Measurements from ENCODE around the gene TRPM2. TPM values are rescaled to one million over a fixed set of nuclear protein-coding genes. Genes with fewer than 3 reads are reported as not detected.

Gene TRPM2
- total RNA-seq, 1 donor from 2014 or later, result 1.4 TPM

GRCh38 chr21:44321846-44322450 is 31.5 kb upstream of the TRPM2 start:
- DNase-seq (ENCODE audit: low spot score) (no peak), ATAC-seq (no peak)

- ATAC-seq (no peak), DNase-seq (ENCODE audit: low spot score) (no peak)
Measured at GRCh38 chr21:44322621-44323325, 30.6 kb upstream of the TRPM2 start.

- ATAC-seq, result no peak
- no peak for DNase-seq (ENCODE audit: low spot score)
Measured at GRCh38 chr21:44323591-44323990, 29.8 kb upstream of the TRPM2 start.

GRCh38 chr21:44324106-44324853 is 29.1 kb upstream of the TRPM2 start:
- no peak for DNase-seq (ENCODE audit: low spot score)
- no peak for ATAC-seq

GRCh38 chr21:44324854-44325107 is 28.6 kb upstream of the TRPM2 start:
- ATAC-seq, result no peak
- DNase-seq (ENCODE audit: low spot score), result no peak

GRCh38 chr21:44325386-44326271 is 27.8 kb upstream of the TRPM2 start:
- DNase-seq (ENCODE audit: low spot score), result no peak
- ATAC-seq, result no peak

- ATAC-seq, result no peak
- no peak for DNase-seq (ENCODE audit: low spot score)
Measured at GRCh38 chr21:44326272-44326647, 27.2 kb upstream of the TRPM2 start.

- DNase-seq (ENCODE audit: low spot score), result no peak
Measured at GRCh38 chr21:44326716-44327602, 26.5 kb upstream of the TRPM2 start.

GRCh38 chr21:44327603-44327974 is 25.8 kb upstream of the TRPM2 start:
- ATAC-seq (no peak), DNase-seq (ENCODE audit: low spot score) (no peak)

More at GRCh38 chr21:44326716-44327602, 26.5 kb upstream of the TRPM2 start:
- ATAC-seq, result no peak

GRCh38 chr21:44328242-44328895 is 25.1 kb upstream of the TRPM2 start:
- ATAC-seq (no peak), DNase-seq (ENCODE audit: low spot score) (no peak)

- peak; percentile 7 for ATAC-seq
Measured at GRCh38 chr21:44329086-44329889, 24.1 kb upstream of the TRPM2 start.

GRCh38 chr21:44329971-44330681 is 23.3 kb upstream of the TRPM2 start:
- ATAC-seq, result peak; percentile 2
- no peak for DNase-seq (ENCODE audit: low spot score)

More at GRCh38 chr21:44329086-44329889, 24.1 kb upstream of the TRPM2 start:
- DNase-seq (ENCODE audit: low spot score), result no peak

GRCh38 chr21:44330698-44331097 is 22.7 kb upstream of the TRPM2 start:
- ATAC-seq, result no peak
- no peak for DNase-seq (ENCODE audit: low spot score)

GRCh38 chr21:44331209-44331608 is 22.2 kb upstream of the TRPM2 start:
- ATAC-seq (no peak), DNase-seq (ENCODE audit: low spot score) (no peak)

GRCh38 chr21:44331650-44332307 is 21.6 kb upstream of the TRPM2 start:
- DNase-seq (ENCODE audit: low spot score) (no peak), ATAC-seq (peak; percentile 5)

- ATAC-seq, result no peak
- DNase-seq (ENCODE audit: low spot score), result no peak
Measured at GRCh38 chr21:44332383-44332782, 21.0 kb upstream of the TRPM2 start.

GRCh38 chr21:44332965-44333364 is 20.5 kb upstream of the TRPM2 start:
- DNase-seq (ENCODE audit: low spot score) (no peak), ATAC-seq (no peak)

All from left lobe of liver (tissue), 2 donors.